HEK293T (cell line): ENCODE results near the gene LDHAL6B.

Experiments
- ARNT ChIP-seq: fragments of 450-650 bp; IDR thresholded peaks from 2 replicates; pipeline ENCODE4 v1.6.1; 2017; ENCODE audit warnings: mild to moderate bottlenecking
- BHLHE40 ChIP-seq: fragments of 450-650 bp; IDR thresholded peaks from 2 replicates; pipeline ENCODE4 v1.6.1; 2016; ENCODE audit warnings: mild to moderate bottlenecking, moderate library complexity, borderline replicate concordance
- ELF4 ChIP-seq: fragments of 450-650 bp; IDR thresholded peaks from 2 replicates; pipeline ENCODE4 v1.6.1; 2017; ENCODE audit warnings: antibody characterized with exemption
- FOXA1 ChIP-seq: fragments of 450-650 bp; IDR thresholded peaks from 2 replicates; pipeline ENCODE4 v1.6.1; 2016; ENCODE audit warnings: mild to moderate bottlenecking
- FOXM1 ChIP-seq: fragments of 450-650 bp; IDR thresholded peaks from 2 replicates; pipeline ENCODE4 v1.6.1; 2017; ENCODE audit warnings: mild to moderate bottlenecking, borderline replicate concordance
- LEF1 ChIP-seq: fragments of 450-650 bp; IDR thresholded peaks from 2 replicates; pipeline ENCODE4 v1.6.1; 2017; ENCODE audit warnings: mild to moderate bottlenecking, borderline replicate concordance
- NFRKB ChIP-seq: fragments of 450-650 bp; IDR thresholded peaks from 2 replicates; pipeline ENCODE4 v1.6.1; 2016; ENCODE audit warnings: mild to moderate bottlenecking, moderate library complexity
- TARDBP ChIP-seq: fragments of 450-650 bp; IDR thresholded peaks from 2 replicates; pipeline ENCODE4 v1.6.1; 2016

DNA sequence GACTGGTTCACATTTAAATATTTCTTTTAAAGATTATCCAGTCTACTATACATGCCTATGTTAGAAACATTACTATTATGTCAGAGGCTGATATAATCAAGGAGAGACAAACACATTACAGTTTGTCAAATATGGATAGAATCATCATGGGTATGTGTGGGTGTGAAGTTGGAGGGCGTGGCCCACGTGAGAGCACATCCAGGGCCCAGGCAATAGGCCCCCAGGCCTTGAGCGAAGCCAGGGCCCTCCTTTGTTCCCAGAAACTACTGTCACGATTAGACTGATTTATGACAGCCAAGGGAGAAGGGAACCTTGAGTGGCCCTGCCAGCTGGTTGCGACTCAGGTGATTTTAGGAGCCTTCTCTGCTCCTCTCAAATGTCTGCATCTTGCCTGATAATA lies 26.9 kb upstream of the LDHAL6B start:
- TF ChIP-seq ARNT (no peak), FOXM1 (no peak), FOXA1 (no peak), ELF4 (no peak), TARDBP (no peak), NFRKB (no peak), LEF1 (no peak), BHLHE40 (no peak)
